Measurements from ENCODE around the gene FAM184A.

Gene FAM184A

DNA sequence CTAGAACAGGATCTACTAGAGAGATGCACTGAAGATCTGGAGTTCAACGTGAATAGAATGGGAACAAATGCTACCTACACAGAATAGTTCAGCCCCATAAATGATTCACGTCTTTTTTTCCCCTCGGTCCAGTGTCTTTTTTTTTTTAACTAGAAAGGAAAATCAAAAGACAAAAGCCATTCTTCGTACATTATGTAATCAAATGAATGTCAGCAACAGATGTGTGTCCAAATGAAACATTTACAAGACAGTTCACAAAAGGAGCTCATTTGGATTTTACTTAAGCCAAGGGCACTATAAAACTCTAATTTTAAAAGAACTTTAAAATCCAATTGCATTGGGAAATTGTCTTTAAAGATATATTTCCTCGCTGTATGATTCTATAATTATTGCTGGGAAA is 42.4 kb downstream of the FAM184A start:
- no peak overlapping the region for H3K27ac ChIP-seq (ENCODE audit: insufficient read depth, low read depth, low read length, poor library complexity, severe bottlenecking)
- no peaks in the 10 kb centered on the region for H3K9me3 ChIP-seq (ENCODE audit: control insufficient read depth, low read length)
- H3K36me3 ChIP-seq (ENCODE audit: control insufficient read depth, insufficient read depth, low read length): no peaks in the 10 kb centered on the region
- no peak overlapping the region for H3K4me3 ChIP-seq (ENCODE audit: insufficient read depth, low read depth, low read length)
- peaks cover 5% of the 10 kb centered on the region for H3K4me1 ChIP-seq (ENCODE audit: control insufficient read depth, insufficient read depth, low read length)
- WGBS, 2 experiments: 66 to 73% methylated on average over 4 to 5 of the region's 5 CpGs
- H3K27me3 ChIP-seq (ENCODE audit: control insufficient read depth, insufficient read depth, low read length, poor library complexity, severe bottlenecking): no peaks in the 10 kb centered on the region

DNA sequence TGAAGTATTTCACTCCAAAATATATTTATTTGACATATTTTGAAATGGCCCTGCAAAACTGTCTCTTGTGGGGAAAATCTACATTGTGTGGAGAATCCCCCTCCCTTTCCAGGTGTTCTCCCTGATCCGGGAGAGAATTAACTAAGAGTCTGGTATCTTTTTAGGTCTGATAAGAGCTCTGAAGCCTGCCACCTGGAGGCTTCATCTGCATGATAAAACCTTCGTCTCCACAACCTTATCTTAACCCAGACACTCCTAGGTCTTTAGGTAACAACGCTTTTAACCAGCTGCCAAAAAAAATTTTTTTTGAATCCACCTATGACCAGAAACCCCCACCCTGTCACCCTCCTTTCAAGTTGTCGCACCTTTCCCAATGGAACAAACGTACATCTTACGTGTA is 43.0 kb downstream of the FAM184A start:
- H3K27me3 ChIP-seq (ENCODE audit: control insufficient read depth, insufficient read depth, low read length, poor library complexity, severe bottlenecking): no peaks in the 10 kb centered on the region
- 59 to 62% methylated on average over 6 of the region's 6 CpGs for WGBS, 2 experiments
- H3K36me3 ChIP-seq (ENCODE audit: control insufficient read depth, insufficient read depth, low read length): no peaks in the 10 kb centered on the region
- no peak overlapping the region for H3K27ac ChIP-seq (ENCODE audit: insufficient read depth, low read depth, low read length, poor library complexity, severe bottlenecking)
- peaks cover 5% of the 10 kb centered on the region for H3K4me1 ChIP-seq (ENCODE audit: control insufficient read depth, insufficient read depth, low read length)
- no peak overlapping the region for H3K4me3 ChIP-seq (ENCODE audit: insufficient read depth, low read depth, low read length)
- H3K9me3 ChIP-seq (ENCODE audit: control insufficient read depth, low read length): no peaks in the 10 kb centered on the region

DNA sequence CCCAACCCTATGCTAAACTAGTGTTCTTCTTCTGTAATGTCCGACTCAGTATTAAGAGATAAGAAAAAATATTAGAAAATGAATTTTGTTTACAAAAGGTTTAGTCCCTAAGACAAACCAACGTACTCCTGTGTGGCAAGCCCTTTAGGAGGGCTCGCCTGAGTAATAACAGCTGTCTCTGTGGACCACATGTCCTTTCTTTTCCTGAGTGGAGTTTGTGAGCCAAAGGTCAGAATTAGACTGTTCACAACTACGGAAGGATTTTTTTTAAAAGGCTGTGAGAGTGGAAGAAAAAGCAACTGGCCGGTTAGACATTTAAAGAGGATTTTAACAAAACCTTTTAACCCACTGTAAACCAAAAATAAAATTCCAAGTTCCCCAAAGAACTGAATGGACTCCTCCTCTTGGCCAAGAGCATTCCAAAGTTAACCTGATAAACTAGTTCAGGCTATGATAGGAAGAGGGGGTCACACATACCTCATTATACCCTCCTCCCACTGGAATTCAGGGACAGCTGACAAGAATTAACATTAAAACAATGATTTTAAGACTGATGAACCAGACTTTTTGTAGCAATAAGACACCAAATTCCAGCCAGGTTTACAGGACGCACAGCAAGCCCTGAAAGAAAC is 43.5 kb downstream of the FAM184A start:
- H3K27me3 ChIP-seq (ENCODE audit: control insufficient read depth, insufficient read depth, low read length, poor library complexity, severe bottlenecking): no peaks in the 10 kb centered on the region
- H3K4me1 ChIP-seq (ENCODE audit: control insufficient read depth, insufficient read depth, low read length): peaks cover 5% of the 10 kb centered on the region
- no peaks in the 10 kb centered on the region for H3K36me3 ChIP-seq (ENCODE audit: control insufficient read depth, insufficient read depth, low read length)
- no peak overlapping the region for H3K4me3 ChIP-seq (ENCODE audit: insufficient read depth, low read depth, low read length)
- 69 to 80% methylated on average over 2 to 6 of the region's 6 CpGs for WGBS, 2 experiments
- no peak overlapping the region for H3K27ac ChIP-seq (ENCODE audit: insufficient read depth, low read depth, low read length, poor library complexity, severe bottlenecking)
- no peaks in the 10 kb centered on the region for H3K9me3 ChIP-seq (ENCODE audit: control insufficient read depth, low read length)

DNA sequence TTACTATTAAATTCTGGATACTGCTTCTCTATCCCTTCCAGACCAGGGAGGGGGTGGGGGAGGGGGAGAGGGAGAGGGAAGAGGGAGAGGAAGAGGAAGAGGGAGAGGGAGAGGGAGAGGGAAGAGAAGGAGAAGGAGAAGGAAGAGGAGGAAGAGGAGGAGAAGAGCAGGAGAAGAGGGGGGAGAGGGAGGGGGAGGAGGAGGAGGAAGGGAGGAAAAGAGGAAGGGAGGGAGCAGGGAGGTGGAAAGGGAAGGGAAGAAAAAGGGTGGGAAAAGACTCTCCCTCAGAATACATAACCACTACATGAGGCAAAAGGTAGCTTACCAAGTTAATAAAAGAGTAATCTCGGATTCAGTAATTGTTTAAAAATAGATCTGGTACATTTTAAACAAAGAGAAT is 46.0 kb downstream of the FAM184A start:
- WGBS, 2 experiments: no CpG with 5 or more reads among the region's 1 CpG
- Histone ChIP-seq H3K4me3 (ENCODE audit: insufficient read depth, low read depth, low read length) (no peak overlapping the region), H3K9me3 (ENCODE audit: control insufficient read depth, low read length) (no peaks in the 10 kb centered on the region), H3K36me3 (ENCODE audit: control insufficient read depth, insufficient read depth, low read length) (no peaks in the 10 kb centered on the region), H3K4me1 (ENCODE audit: control insufficient read depth, insufficient read depth, low read length) (peaks cover 8% of the 10 kb centered on the region), H3K27me3 (ENCODE audit: control insufficient read depth, insufficient read depth, low read length, poor library complexity, severe bottlenecking) (no peaks in the 10 kb centered on the region), H3K27ac (ENCODE audit: insufficient read depth, low read depth, low read length, poor library complexity, severe bottlenecking) (no peak overlapping the region)

DNA sequence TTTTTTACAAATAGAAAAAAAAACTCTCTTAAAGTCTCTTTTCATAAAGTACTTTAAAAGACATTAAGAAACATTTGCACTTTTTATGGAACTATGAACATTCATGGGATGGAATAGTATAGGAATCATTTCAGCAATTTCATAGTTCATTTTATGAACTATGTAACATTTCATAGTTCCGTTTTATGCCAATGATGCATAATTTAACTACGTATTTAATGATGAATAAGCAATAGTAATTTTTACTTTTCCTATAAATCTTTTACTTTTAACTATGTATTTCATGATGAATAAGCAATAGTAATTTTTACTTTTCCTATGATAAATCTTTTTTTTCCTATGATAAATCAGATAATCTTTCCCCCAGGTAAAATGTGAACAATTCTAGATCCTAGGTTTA is 47.7 kb downstream of the FAM184A start:
- Histone ChIP-seq H3K27me3 (ENCODE audit: control insufficient read depth, insufficient read depth, low read length, poor library complexity, severe bottlenecking) (no peaks in the 10 kb centered on the region), H3K4me3 (ENCODE audit: insufficient read depth, low read depth, low read length) (no peak overlapping the region), H3K9me3 (ENCODE audit: control insufficient read depth, low read length) (no peaks in the 10 kb centered on the region), H3K4me1 (ENCODE audit: control insufficient read depth, insufficient read depth, low read length) (peaks cover 8% of the 10 kb centered on the region), H3K36me3 (ENCODE audit: control insufficient read depth, insufficient read depth, low read length) (no peaks in the 10 kb centered on the region), H3K27ac (ENCODE audit: insufficient read depth, low read depth, low read length, poor library complexity, severe bottlenecking) (no peak overlapping the region)
- no CpG with 5 or more reads among the region's 2 CpGs for WGBS, 2 experiments

DNA sequence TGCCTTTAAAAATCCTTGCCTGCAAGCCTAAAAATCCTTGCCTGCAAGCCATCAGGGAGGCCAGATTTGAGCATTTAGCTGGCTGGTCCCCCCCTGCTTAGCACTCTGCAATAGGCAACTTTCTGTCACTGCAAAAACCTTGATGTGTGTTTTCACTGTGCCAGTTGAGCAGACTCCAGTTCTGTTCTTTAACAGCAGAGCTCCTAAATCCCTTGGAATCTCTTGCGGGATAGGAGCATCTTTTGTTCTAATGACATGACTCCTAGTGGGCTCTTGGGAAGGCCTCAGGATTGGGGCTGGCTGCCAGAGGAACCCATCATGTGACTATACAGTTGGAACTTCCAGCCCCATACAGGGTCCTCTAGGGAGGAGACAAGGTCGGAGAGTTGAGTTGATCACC is 50.4 kb downstream of the FAM184A start:
- no peak overlapping the region for H3K4me3 ChIP-seq (ENCODE audit: insufficient read depth, low read depth, low read length)
- H3K36me3 ChIP-seq (ENCODE audit: control insufficient read depth, insufficient read depth, low read length): no peaks in the 10 kb centered on the region
- peaks cover 4% of the 10 kb centered on the region for H3K4me1 ChIP-seq (ENCODE audit: control insufficient read depth, insufficient read depth, low read length)
- H3K27me3 ChIP-seq (ENCODE audit: control insufficient read depth, insufficient read depth, low read length, poor library complexity, severe bottlenecking): no peaks in the 10 kb centered on the region
- H3K27ac ChIP-seq (ENCODE audit: insufficient read depth, low read depth, low read length, poor library complexity, severe bottlenecking): no peak overlapping the region
- no peaks in the 10 kb centered on the region for H3K9me3 ChIP-seq (ENCODE audit: control insufficient read depth, low read length)
- 57 to 62% methylated on average over 2 of the region's 2 CpGs for WGBS, 2 experiments

DNA sequence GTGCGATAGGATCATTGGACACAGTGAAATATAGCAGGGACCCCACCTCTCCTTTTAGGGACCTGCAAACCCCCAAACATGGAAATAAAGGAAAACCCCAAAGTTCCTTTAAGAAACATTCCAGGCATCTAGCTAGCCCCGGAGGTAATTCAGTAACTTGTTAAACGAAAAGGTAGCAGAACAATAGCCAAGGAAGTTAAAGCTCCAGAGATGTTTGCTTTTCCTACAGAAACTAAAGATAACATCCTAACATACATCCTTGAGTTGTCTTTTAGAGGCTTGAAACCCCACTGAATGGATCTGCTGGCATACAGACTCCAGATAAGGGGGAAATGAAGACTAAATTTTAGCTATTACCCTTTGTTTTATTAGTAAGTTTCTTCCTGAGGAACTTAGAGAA is 51.0 kb downstream of the FAM184A start:
- H3K27ac ChIP-seq (ENCODE audit: insufficient read depth, low read depth, low read length, poor library complexity, severe bottlenecking): no peak overlapping the region
- WGBS, 2 experiments: 55% methylated on average over 3 of the region's 3 CpGs
- no peak overlapping the region for H3K4me3 ChIP-seq (ENCODE audit: insufficient read depth, low read depth, low read length)
- peaks cover 4% of the 10 kb centered on the region for H3K4me1 ChIP-seq (ENCODE audit: control insufficient read depth, insufficient read depth, low read length)
- no peaks in the 10 kb centered on the region for H3K9me3 ChIP-seq (ENCODE audit: control insufficient read depth, low read length)
- H3K27me3 ChIP-seq (ENCODE audit: control insufficient read depth, insufficient read depth, low read length, poor library complexity, severe bottlenecking): no peaks in the 10 kb centered on the region
- H3K36me3 ChIP-seq (ENCODE audit: control insufficient read depth, insufficient read depth, low read length): no peaks in the 10 kb centered on the region

DNA sequence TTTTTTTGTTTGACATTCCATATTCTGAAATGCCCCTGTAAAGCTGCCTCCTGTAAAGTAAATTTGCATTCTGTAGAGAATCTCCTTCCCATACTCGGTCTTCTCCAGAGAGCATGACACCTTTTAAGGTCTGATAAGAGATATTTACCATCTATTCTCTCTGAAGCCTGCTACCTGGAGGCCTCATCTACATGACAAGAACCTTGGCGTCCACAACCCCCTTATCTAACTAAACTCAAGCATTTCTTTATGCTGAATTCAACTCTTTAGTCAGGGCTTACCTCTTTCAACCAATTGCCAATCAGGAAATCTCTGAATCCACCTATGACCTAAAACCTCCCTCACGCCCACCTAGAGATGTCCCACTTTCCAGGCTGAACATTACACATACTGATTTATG is 51.6 kb downstream of the FAM184A start:
- H3K4me3 ChIP-seq (ENCODE audit: insufficient read depth, low read depth, low read length): no peak overlapping the region
- H3K9me3 ChIP-seq (ENCODE audit: control insufficient read depth, low read length): no peaks in the 10 kb centered on the region
- H3K36me3 ChIP-seq (ENCODE audit: control insufficient read depth, insufficient read depth, low read length): no peaks in the 10 kb centered on the region
- 47% methylated on average over 3 of the region's 3 CpGs for WGBS, 2 experiments
- H3K27me3 ChIP-seq (ENCODE audit: control insufficient read depth, insufficient read depth, low read length, poor library complexity, severe bottlenecking): no peaks in the 10 kb centered on the region
- no peak overlapping the region for H3K27ac ChIP-seq (ENCODE audit: insufficient read depth, low read depth, low read length, poor library complexity, severe bottlenecking)
- peaks cover 4% of the 10 kb centered on the region for H3K4me1 ChIP-seq (ENCODE audit: control insufficient read depth, insufficient read depth, low read length)

DNA sequence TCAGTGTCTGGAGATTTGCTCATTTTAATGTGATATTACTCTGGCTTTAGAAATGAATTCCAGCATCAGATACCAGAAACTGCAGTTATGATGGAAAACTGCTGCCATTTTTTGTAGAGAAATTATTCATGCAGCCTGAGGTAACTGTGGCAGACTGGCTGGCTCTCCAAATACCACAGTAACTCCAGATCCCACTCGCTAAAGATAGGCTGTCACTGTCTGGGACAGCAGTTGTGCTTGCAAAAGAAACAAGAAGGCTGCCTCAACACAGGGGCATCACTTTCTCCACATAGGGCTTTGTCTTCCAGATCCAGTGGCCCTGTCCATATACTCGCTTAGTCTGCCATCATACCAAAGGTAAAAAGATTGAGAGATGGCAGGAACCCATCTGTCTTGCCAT is 52.7 kb downstream of the FAM184A start:
- WGBS, 2 experiments: 85 to 89% methylated on average over 2 of the region's 2 CpGs
- no peak overlapping the region for H3K4me3 ChIP-seq (ENCODE audit: insufficient read depth, low read depth, low read length)
- no peaks in the 10 kb centered on the region for H3K27me3 ChIP-seq (ENCODE audit: control insufficient read depth, insufficient read depth, low read length, poor library complexity, severe bottlenecking)
- H3K27ac ChIP-seq (ENCODE audit: insufficient read depth, low read depth, low read length, poor library complexity, severe bottlenecking): no peak overlapping the region
- peaks cover 4% of the 10 kb centered on the region for H3K4me1 ChIP-seq (ENCODE audit: control insufficient read depth, insufficient read depth, low read length)
- H3K9me3 ChIP-seq (ENCODE audit: control insufficient read depth, low read length): no peaks in the 10 kb centered on the region
- no peaks in the 10 kb centered on the region for H3K36me3 ChIP-seq (ENCODE audit: control insufficient read depth, insufficient read depth, low read length)

DNA sequence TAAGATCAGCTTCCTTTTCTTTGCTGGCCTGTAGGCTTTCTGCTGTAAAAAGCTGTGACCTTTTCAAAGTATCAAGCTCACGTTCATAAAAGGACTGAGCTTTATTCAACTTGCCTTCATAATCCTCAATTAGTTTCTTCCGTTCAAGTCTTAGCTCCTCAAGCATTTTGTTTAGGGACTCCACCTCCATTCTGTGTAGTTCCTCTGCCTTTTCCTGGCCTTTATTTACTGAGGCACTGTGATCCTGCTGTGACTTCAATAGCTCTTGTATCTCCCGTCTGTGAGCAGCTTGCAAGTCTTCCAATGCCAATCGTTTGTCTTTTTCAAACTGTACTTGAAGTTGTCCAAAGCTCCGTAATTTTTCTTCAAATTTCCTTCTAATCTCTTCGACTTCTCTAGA is 54.4 kb downstream of the FAM184A start:
- no peaks in the 10 kb centered on the region for H3K36me3 ChIP-seq (ENCODE audit: control insufficient read depth, insufficient read depth, low read length)
- H3K4me3 ChIP-seq (ENCODE audit: insufficient read depth, low read depth, low read length): no peak overlapping the region

DNA sequence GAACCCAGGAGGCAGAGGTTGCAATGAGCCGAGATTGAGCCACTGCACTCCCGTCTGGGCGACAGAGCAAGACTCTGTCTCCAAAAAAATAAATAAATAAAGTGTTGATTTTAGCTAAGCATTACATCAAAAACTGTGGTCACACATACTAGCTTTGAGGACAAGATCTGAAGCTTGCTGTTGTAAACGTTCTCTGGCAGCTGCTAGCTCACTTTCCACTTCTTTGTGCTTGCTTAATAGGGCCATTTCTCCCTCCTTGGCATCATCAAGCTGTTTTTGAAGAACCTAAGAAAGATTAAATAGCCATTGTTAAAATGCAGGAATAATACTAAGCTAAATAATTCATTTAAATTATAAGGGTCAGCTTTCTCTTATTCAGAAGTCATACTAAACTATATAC is 55.7 kb downstream of the FAM184A start:
- no peak overlapping the region for H3K4me3 ChIP-seq (ENCODE audit: insufficient read depth, low read depth, low read length)
- H3K36me3 ChIP-seq (ENCODE audit: control insufficient read depth, insufficient read depth, low read length): no peaks in the 10 kb centered on the region
- no peak overlapping the region for H3K27ac ChIP-seq (ENCODE audit: insufficient read depth, low read depth, low read length, poor library complexity, severe bottlenecking)
- WGBS, 2 experiments: 75 to 93% methylated on average over 3 to 4 of the region's 4 CpGs
- no peaks in the 10 kb centered on the region for H3K9me3 ChIP-seq (ENCODE audit: control insufficient read depth, low read length)
- no peaks in the 10 kb centered on the region for H3K27me3 ChIP-seq (ENCODE audit: control insufficient read depth, insufficient read depth, low read length, poor library complexity, severe bottlenecking)
- H3K4me1 ChIP-seq (ENCODE audit: control insufficient read depth, insufficient read depth, low read length): peaks cover 4% of the 10 kb centered on the region

More for the DNA sequence above, 54.4 kb downstream of the FAM184A start:
- Histone ChIP-seq H3K27me3 (ENCODE audit: control insufficient read depth, insufficient read depth, low read length, poor library complexity, severe bottlenecking) (no peaks in the 10 kb centered on the region), H3K4me1 (ENCODE audit: control insufficient read depth, insufficient read depth, low read length) (peaks cover 4% of the 10 kb centered on the region), H3K27ac (ENCODE audit: insufficient read depth, low read depth, low read length, poor library complexity, severe bottlenecking) (no peak overlapping the region), H3K9me3 (ENCODE audit: control insufficient read depth, low read length) (no peaks in the 10 kb centered on the region)
- 22 to 28% methylated on average over 6 of the region's 6 CpGs for WGBS, 2 experiments

Data from ectodermal cell (in vitro differentiated cells).